ENCODE results near the gene WDR37. TPM values are rescaled to one million over a fixed set of nuclear protein-coding genes. Genes with fewer than 3 reads are reported as not detected.

WDR37 gene
- total and polyA plus RNA-seq, 8 donors = 4.6 to 11.6 (median 8.6) TPM

DNA sequence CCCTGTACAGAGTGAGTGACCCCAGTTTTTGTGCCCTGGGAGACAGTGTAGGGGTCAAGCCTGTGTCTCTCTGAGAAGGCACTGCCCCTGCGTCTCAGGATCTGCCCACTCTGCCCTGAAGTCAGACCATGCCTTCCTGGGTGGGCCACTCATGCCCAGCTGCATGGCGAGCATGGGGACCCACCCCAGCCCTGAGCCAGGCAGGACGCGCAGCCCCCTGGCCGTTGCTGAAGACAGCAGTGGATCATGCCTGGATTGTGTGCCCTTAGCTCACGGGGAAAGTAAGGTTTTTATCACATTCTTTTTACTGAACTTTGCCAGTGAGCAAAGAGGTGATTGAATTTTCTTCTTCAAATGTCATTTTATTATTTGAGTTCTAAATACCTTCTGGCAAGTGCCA, 66.2 kb downstream of the WDR37 start:
- Histone ChIP-seq H3K27ac (no peak overlapping the region), H3K36me3 (peaks cover 10 to 41% (median 14%) of the 10 kb centered on the region in 3 donors), H3K4me1 (no peaks in the 10 kb centered on the region), H3K4me3 (no peak overlapping the region), H3K9me3 (no peaks in the 10 kb centered on the region), H3K27me3 (no peaks in the 10 kb centered on the region)
- no peak for ATAC-seq
- 75% methylated on average over 6 of the region's 6 CpGs for WGBS, 2 donors
- no peak for DNase-seq
- no peak for FAIRE-seq
- intact Hi-C loops (cut with DNase I) = no loop called here
- TF ChIP-seq, protein P1, sequence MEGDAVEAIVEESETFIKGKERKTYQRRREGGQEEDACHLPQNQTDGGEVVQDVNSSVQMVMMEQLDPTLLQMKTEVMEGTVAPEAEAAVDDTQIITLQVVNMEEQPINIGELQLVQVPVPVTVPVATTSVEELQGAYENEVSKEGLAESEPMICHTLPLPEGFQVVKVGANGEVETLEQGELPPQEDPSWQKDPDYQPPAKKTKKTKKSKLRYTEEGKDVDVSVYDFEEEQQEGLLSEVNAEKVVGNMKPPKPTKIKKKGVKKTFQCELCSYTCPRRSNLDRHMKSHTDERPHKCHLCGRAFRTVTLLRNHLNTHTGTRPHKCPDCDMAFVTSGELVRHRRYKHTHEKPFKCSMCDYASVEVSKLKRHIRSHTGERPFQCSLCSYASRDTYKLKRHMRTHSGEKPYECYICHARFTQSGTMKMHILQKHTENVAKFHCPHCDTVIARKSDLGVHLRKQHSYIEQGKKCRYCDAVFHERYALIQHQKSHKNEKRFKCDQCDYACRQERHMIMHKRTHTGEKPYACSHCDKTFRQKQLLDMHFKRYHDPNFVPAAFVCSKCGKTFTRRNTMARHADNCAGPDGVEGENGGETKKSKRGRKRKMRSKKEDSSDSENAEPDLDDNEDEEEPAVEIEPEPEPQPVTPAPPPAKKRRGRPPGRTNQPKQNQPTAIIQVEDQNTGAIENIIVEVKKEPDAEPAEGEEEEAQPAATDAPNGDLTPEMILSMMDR (IDR thresholded peaks at IDR 0.05) = no peak

DNA sequence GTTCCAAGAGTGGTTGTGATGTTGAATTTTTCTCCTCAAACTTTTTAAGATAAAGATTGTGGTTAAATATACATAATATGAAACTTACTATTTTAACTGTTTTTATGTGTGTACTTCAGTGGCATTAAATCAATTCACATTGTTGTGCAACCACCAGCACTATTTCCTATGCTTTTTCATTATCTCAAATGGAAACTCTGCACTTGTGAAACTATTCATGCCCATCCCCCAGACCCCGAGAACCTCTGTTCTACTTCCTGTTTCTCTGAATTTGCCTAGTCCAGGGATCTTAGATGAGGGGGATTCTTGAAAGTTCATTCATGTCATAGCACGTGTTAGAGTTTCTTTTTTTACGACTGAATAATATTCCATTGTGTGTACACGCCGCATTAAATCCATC, 67.0 kb downstream of the WDR37 start:
- Histone ChIP-seq H3K27ac (no peak overlapping the region), H3K27me3 (no peaks in the 10 kb centered on the region), H3K36me3 (peaks cover 10 to 41% (median 14%) of the 10 kb centered on the region in 3 donors), H3K4me3 (no peak overlapping the region), H3K9me3 (no peaks in the 10 kb centered on the region), H3K4me1 (no peaks in the 10 kb centered on the region)
- intact Hi-C loops (cut with DNase I) = no loop called here
- FAIRE-seq = no peak
- DNase-seq = no peak
- 92 to 93% methylated on average over 5 of the region's 5 CpGs for WGBS, 2 donors
- ATAC-seq = no peak
- TF ChIP-seq, protein P1 (IDR thresholded peaks at IDR 0.05) = no peak

DNA sequence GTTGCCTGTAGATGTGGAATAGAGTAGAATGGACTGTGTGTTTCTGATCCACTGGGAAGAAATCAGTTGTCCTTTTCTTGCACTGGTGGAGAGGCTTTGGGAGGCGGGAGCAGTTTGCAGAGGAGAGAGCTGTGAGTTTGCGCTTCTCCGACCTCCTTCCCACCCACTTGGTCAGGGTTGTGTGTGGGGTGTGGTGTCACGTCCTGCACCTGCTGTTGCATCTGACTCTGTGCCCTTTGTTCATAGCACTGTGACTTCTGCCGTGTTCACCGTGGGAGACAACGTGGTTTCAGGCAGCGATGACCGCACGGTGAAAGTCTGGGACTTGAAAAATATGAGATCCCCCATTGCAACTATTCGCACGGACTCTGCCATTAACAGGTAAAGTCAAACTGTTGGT, 67.8 kb downstream of the WDR37 start:
- no peak for FAIRE-seq

DNA sequence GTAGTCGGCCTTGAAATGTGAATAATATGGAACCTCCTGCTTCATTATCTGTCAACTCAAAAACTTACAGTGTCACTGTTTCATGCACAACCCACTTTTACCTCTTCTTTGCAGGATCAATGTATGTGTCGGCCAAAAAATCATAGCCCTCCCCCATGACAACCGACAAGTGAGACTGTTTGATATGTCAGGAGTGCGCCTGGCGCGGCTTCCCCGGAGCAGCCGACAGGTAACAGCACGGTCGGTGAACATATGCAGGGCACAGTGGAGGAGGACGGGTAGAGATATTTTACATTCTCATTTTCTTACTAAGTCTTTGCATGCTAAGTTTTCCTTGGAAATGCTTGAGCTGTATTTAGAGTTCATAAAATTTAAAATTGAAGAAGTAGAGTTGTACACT, 68.6 kb downstream of the WDR37 start:
- H3K4me1 ChIP-seq = no peaks in the 10 kb centered on the region
- H3K9me3 ChIP-seq = no peaks in the 10 kb centered on the region
- intact Hi-C loops (cut with DNase I) = no loop called here
- no peak overlapping the region for H3K4me3 ChIP-seq
- no peak for FAIRE-seq
- 93 to 94% methylated on average over 11 of the region's 11 CpGs for WGBS, 2 donors
- TF ChIP-seq, protein P1 (IDR thresholded peaks at IDR 0.05) = no peak
- no peak for ATAC-seq
- no peaks in the 10 kb centered on the region for H3K27me3 ChIP-seq
- H3K27ac ChIP-seq = no peak overlapping the region
- no peak for DNase-seq
- peaks cover 10 to 51% (median 10%) of the 10 kb centered on the region in 3 donors for H3K36me3 ChIP-seq

More for the DNA sequence above, 67.8 kb downstream of the WDR37 start:
- Histone ChIP-seq H3K4me1 (no peaks in the 10 kb centered on the region), H3K4me3 (no peak overlapping the region), H3K27me3 (no peaks in the 10 kb centered on the region), H3K27ac (no peak overlapping the region), H3K9me3 (no peaks in the 10 kb centered on the region), H3K36me3 (peaks cover 10 to 43% (median 10%) of the 10 kb centered on the region in 3 donors)
- WGBS, 2 donors = 96 to 97% methylated on average over 12 of the region's 12 CpGs
- intact Hi-C loops (cut with DNase I) = no loop called here
- TF ChIP-seq, protein P1 (IDR thresholded peaks at IDR 0.05) = no peak
- no peak for ATAC-seq
- no peak for DNase-seq

DNA sequence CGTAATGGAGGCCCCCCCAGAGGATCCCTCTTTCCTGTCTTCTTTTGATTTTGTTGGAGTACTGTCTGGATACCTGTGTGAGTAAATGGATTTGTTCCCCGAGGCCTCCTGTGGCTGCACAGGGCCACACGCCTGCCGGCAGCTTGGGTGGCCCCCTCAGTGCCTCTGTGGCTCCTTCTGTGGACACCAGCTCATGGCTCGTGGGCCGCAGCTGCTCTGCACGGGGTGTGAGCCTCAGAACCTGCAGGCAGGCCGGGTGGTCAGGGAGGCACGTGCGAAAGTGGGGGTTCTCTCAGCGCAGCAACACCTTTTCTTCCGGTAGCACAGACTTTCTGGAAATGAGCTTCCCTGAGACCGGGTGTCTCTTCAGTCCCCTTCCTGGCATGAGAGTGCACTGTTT, 70.3 kb downstream of the WDR37 start:
- no peak overlapping the region for H3K4me3 ChIP-seq
- DNase-seq (no peak), ATAC-seq (no peak)

More for the DNA sequence above, 70.3 kb downstream of the WDR37 start:
- TF ChIP-seq, protein P1 (IDR thresholded peaks at IDR 0.05) = no peak
- Histone ChIP-seq H3K36me3 (peaks cover 7 to 59% (median 14%) of the 10 kb centered on the region in 3 donors), H3K4me1 (no peaks in the 10 kb centered on the region), H3K9me3 (no peaks in the 10 kb centered on the region), H3K27me3 (no peaks in the 10 kb centered on the region), H3K27ac (no peak overlapping the region)
- 93 to 96% methylated on average over 13 of the region's 13 CpGs for WGBS, 2 donors
- intact Hi-C loops (cut with DNase I) = no loop called here
- no peak for FAIRE-seq

Data from pancreas (tissue), 10 donors.